ENCODE measurements around the gene PSMD7.

PSMD7 gene

GRCh38 chr16:74261068-74261467, 35.5 kb upstream of the PSMD7 start:
- in situ Hi-C loops (cut with HindIII; ENCODE audit: low sequenced_read_pairs), result no loop called here
- TF ChIP-seq CTCF (IDR thresholded peaks at IDR 0.05; ENCODE audit: low read depth, low read length), result no peak
- H3K4me3 ChIP-seq (ENCODE audit: low read depth, low read length), result no peak overlapping the region
- no peak for DNase-seq (ENCODE audit: low read depth, low spot score)

GRCh38 chr16:74264811-74265210, 31.8 kb upstream of the PSMD7 start:
- in situ Hi-C loops (cut with HindIII; ENCODE audit: low sequenced_read_pairs), result no loop called here
- DNase-seq (ENCODE audit: low read depth, low spot score), result no peak
- TF ChIP-seq CTCF (IDR thresholded peaks at IDR 0.05; ENCODE audit: low read depth, low read length), result no peak
- no peak overlapping the region for H3K4me3 ChIP-seq (ENCODE audit: low read depth, low read length)

GRCh38 chr16:74268372-74268782, 28.2 kb upstream of the PSMD7 start:
- in situ Hi-C loops (cut with HindIII; ENCODE audit: low sequenced_read_pairs), result no loop called here
- DNase-seq (ENCODE audit: low read depth, low spot score), result no peak
- no peak overlapping the region for H3K4me3 ChIP-seq (ENCODE audit: low read depth, low read length)
- no peak for TF ChIP-seq CTCF (IDR thresholded peaks at IDR 0.05; ENCODE audit: low read depth, low read length)

- in situ Hi-C loops (cut with HindIII; ENCODE audit: low sequenced_read_pairs), result no loop called here
- H3K4me3 ChIP-seq (ENCODE audit: low read depth, low read length), result no peak overlapping the region
- DNase-seq (ENCODE audit: low read depth, low spot score), result no peak
- TF ChIP-seq CTCF (IDR thresholded peaks at IDR 0.05; ENCODE audit: low read depth, low read length), result no peak
Measured at GRCh38 chr16:74271872-74272271, 24.7 kb upstream of the PSMD7 start.

- peak; percentile 38 for DNase-seq (ENCODE audit: low read depth, low spot score)
- in situ Hi-C loops (cut with HindIII; ENCODE audit: low sequenced_read_pairs), result no loop called here
- TF ChIP-seq CTCF (IDR thresholded peaks at IDR 0.05; ENCODE audit: low read depth, low read length), result peak; percentile 47
- H3K4me3 ChIP-seq (ENCODE audit: low read depth, low read length), result no peak overlapping the region
Measured at GRCh38 chr16:74275031-74275636, 21.5 kb upstream of the PSMD7 start.

- TF ChIP-seq CTCF (IDR thresholded peaks at IDR 0.05; ENCODE audit: low read depth, low read length), result no peak
- no peak overlapping the region for H3K4me3 ChIP-seq (ENCODE audit: low read depth, low read length)
- in situ Hi-C loops (cut with HindIII; ENCODE audit: low sequenced_read_pairs), result no loop called here
- DNase-seq (ENCODE audit: low read depth, low spot score), result no peak
Measured at GRCh38 chr16:74275711-74276110, 20.9 kb upstream of the PSMD7 start.

GRCh38 chr16:74277974-74278373, 18.6 kb upstream of the PSMD7 start:
- TF ChIP-seq CTCF (IDR thresholded peaks at IDR 0.05; ENCODE audit: low read depth, low read length), result no peak
- no peak overlapping the region for H3K4me3 ChIP-seq (ENCODE audit: low read depth, low read length)
- in situ Hi-C loops (cut with HindIII; ENCODE audit: low sequenced_read_pairs), result no loop called here
- DNase-seq (ENCODE audit: low read depth, low spot score), result no peak
